WTC11 (cell line): ENCODE data around the gene DTNBP1. TPM values are rescaled to one million over a fixed set of nuclear protein-coding genes. Genes with fewer than 3 reads are reported as not detected.
A peak's percentile ranks its signal among the peaks of the same experiment; 100 is the strongest.

ENCODE experiments used
- ATAC-seq: fragments of 200-7000 bp; cut with Tn5 transposase; 2 replicates; pipeline ENCODE4 v1.10.0; 2021; ENCODE audit warnings: mild to moderate bottlenecking, moderate library complexity
- CTCF ChIA-PET: fragments of 300-600 bp; sonication (Branson Sonifier 250); formaldehyde crosslinking; loops from one replicate; lab custom pipeline; 2021; ENCODE audit warnings: antibody characterized with exemption; lab: Charles Lee
- POLR2A ChIA-PET: fragments of 350-600 bp; sonication (Branson Sonifier 250); formaldehyde crosslinking; loops from one replicate; lab custom pipeline; 2021; ENCODE audit warnings: antibody characterized with exemption; lab: Charles Lee
- DNase-seq: peaks from one replicate; pipeline ENCODE4 v3.0.0; 2021; ENCODE audit warnings: low spot score
- H3K27ac Mint-ChIP-seq: 2 replicates; pipeline ENCODE4 v1.8.0; 2021; ENCODE audit warnings: mixed read lengths
- H3K27me3 Mint-ChIP-seq: 2 replicates; pipeline ENCODE4 v1.8.0; 2021; ENCODE audit warnings: low read depth, mild to moderate bottlenecking, moderate library complexity, mixed read lengths
- H3K36me3 Mint-ChIP-seq: 2 replicates; pipeline ENCODE4 v1.8.0; 2021; ENCODE audit warnings: mixed read lengths
- H3K4me1 Mint-ChIP-seq: 2 replicates; pipeline ENCODE4 v1.8.0; 2022; ENCODE audit warnings: mixed read lengths
- H3K4me3 Mint-ChIP-seq: 2 replicates; pipeline ENCODE4 v1.8.0; 2021; ENCODE audit warnings: mild to moderate bottlenecking, moderate library complexity, mixed read lengths
- H3K9me3 Mint-ChIP-seq: 2 replicates; pipeline ENCODE4 v1.8.0; 2021; ENCODE audit warnings: mixed read lengths
- CREM ChIP-seq: sonication (generic); formaldehyde crosslinking; IDR thresholded peaks from 2 replicates; pipeline ENCODE4 v1.8.1; 2022; ENCODE audit warnings: mild to moderate bottlenecking, missing genetic modification reagents, moderate library complexity
- ETV6 ChIP-seq: sonication (generic); formaldehyde crosslinking; IDR thresholded peaks from 2 replicates; pipeline ENCODE4 v1.8.1; 2022; ENCODE audit warnings: mild to moderate bottlenecking, missing genetic modification reagents
- FOXP1 ChIP-seq: sonication (generic); formaldehyde crosslinking; IDR thresholded peaks from 2 replicates; pipeline ENCODE4 v1.8.0; 2022; ENCODE audit warnings: missing genetic modification reagents, mild to moderate bottlenecking, moderate library complexity, borderline replicate concordance
- GABPB1 ChIP-seq: sonication (generic); formaldehyde crosslinking; IDR thresholded peaks from 2 replicates; pipeline ENCODE4 v1.8.1; 2023; ENCODE audit warnings: mild to moderate bottlenecking, missing genetic modification reagents
- RELA ChIP-seq: sonication (generic); formaldehyde crosslinking; IDR thresholded peaks from 2 replicates; pipeline ENCODE4 v1.8.1; 2022; ENCODE audit warnings: missing genetic modification reagents, mild to moderate bottlenecking, borderline replicate concordance
- SMAD3 ChIP-seq: sonication (generic); formaldehyde crosslinking; IDR thresholded peaks from 2 replicates; pipeline ENCODE4 v1.8.0; 2022; ENCODE audit warnings: missing genetic modification reagents, mild to moderate bottlenecking, borderline replicate concordance
- SMAD4 ChIP-seq: sonication (generic); formaldehyde crosslinking; IDR thresholded peaks from 2 replicates; pipeline ENCODE4 v1.8.0; 2022; ENCODE audit warnings: mild to moderate bottlenecking, missing genetic modification reagents
- ZBTB21 ChIP-seq: sonication (generic); formaldehyde crosslinking; IDR thresholded peaks from 2 replicates; pipeline ENCODE4 v1.8.1; 2023; ENCODE audit warnings: mild to moderate bottlenecking, missing genetic modification reagents, borderline replicate concordance
- ZNF219 ChIP-seq: sonication (generic); formaldehyde crosslinking; IDR thresholded peaks from 2 replicates; pipeline ENCODE4 v1.8.0; 2023; ENCODE audit warnings: missing genetic modification reagents, mild to moderate bottlenecking, borderline replicate concordance
- ZNF232 ChIP-seq: sonication (generic); formaldehyde crosslinking; IDR thresholded peaks from 2 replicates; pipeline ENCODE4 v1.8.0; 2022; ENCODE audit warnings: mild to moderate bottlenecking, missing genetic modification reagents
- total RNA-seq: library from RNA; stranded (reverse); gene quantifications from 3 replicates; pipeline ENCODE4 v1.2.3, GENCODE V29; 2021
- TF ChIP-seq, protein P1 (sequence below): sonication (generic); formaldehyde crosslinking; IDR thresholded peaks from 2 replicates; pipeline ENCODE4 v1.8.1; 2023; ENCODE audit warnings: mild to moderate bottlenecking, missing genetic modification reagents, borderline replicate concordance
- TF ChIP-seq, protein P2 (sequence below): sonication (generic); formaldehyde crosslinking; IDR thresholded peaks from 2 replicates; pipeline ENCODE4 v1.8.1; 2022; ENCODE audit warnings: mild to moderate bottlenecking, moderate library complexity, missing genetic modification reagents
- TF ChIP-seq, protein P3 (sequence below): sonication (generic); formaldehyde crosslinking; IDR thresholded peaks from 2 replicates; pipeline ENCODE4 v1.8.1; 2023; ENCODE audit warnings: mild to moderate bottlenecking, missing genetic modification reagents
- TF ChIP-seq, protein P4 (sequence below): sonication (generic); formaldehyde crosslinking; IDR thresholded peaks from 2 replicates; pipeline ENCODE4 v1.8.0; 2022; ENCODE audit warnings: mild to moderate bottlenecking, missing genetic modification reagents
- TF ChIP-seq, protein P5 (sequence below): sonication (generic); formaldehyde crosslinking; IDR thresholded peaks from 2 replicates; pipeline ENCODE4 v1.8.1; 2023; ENCODE audit warnings: mild to moderate bottlenecking, missing genetic modification reagents, moderate library complexity

Gene DTNBP1
- total RNA-seq, 1 experiment from 2014 or later: 15.1 TPM

- TF ChIP-seq, protein P1, sequence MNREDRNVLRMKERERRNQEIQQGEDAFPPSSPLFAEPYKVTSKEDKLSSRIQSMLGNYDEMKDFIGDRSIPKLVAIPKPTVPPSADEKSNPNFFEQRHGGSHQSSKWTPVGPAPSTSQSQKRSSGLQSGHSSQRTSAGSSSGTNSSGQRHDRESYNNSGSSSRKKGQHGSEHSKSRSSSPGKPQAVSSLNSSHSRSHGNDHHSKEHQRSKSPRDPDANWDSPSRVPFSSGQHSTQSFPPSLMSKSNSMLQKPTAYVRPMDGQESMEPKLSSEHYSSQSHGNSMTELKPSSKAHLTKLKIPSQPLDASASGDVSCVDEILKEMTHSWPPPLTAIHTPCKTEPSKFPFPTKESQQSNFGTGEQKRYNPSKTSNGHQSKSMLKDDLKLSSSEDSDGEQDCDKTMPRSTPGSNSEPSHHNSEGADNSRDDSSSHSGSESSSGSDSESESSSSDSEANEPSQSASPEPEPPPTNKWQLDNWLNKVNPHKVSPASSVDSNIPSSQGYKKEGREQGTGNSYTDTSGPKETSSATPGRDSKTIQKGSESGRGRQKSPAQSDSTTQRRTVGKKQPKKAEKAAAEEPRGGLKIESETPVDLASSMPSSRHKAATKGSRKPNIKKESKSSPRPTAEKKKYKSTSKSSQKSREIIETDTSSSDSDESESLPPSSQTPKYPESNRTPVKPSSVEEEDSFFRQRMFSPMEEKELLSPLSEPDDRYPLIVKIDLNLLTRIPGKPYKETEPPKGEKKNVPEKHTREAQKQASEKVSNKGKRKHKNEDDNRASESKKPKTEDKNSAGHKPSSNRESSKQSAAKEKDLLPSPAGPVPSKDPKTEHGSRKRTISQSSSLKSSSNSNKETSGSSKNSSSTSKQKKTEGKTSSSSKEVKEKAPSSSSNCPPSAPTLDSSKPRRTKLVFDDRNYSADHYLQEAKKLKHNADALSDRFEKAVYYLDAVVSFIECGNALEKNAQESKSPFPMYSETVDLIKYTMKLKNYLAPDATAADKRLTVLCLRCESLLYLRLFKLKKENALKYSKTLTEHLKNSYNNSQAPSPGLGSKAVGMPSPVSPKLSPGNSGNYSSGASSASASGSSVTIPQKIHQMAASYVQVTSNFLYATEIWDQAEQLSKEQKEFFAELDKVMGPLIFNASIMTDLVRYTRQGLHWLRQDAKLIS: no peak
- TF ChIP-seq RELA: no peak
- no peak for TF ChIP-seq ZBTB21
- no peak for TF ChIP-seq ZNF219 (CRISPR knock-in tag)
- TF ChIP-seq, protein P2, sequence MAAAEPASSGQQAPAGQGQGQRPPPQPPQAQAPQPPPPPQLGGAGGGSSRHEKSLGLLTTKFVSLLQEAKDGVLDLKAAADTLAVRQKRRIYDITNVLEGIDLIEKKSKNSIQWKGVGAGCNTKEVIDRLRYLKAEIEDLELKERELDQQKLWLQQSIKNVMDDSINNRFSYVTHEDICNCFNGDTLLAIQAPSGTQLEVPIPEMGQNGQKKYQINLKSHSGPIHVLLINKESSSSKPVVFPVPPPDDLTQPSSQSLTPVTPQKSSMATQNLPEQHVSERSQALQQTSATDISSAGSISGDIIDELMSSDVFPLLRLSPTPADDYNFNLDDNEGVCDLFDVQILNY (CRISPR knock-in tag): no peak
- TF ChIP-seq ZNF232 (CRISPR knock-in tag): no peak
- no peak for TF ChIP-seq CREM (CRISPR knock-in tag)
- TF ChIP-seq SMAD4 (CRISPR knock-in tag): no peak
- TF ChIP-seq, all 79 proteins: peak for 0
These were observed 92.7 kb downstream of the DTNBP1 start (continued) for GRCh38 chr6:15570171-15570570.

GRCh38 chr6:15569035-15569995 is 93.5 kb downstream of the DTNBP1 start:
- Mint-ChIP-seq H3K27ac (peak overlapping the region; percentile 6; the same call in 1 of the 2 replicates), H3K27me3 (no peaks in the 10 kb centered on the region), H3K4me1 (peaks cover 35% of the 10 kb centered on the region), H3K4me3 (no peak overlapping the region)
- CTCF ChIA-PET: no interaction called here
- TF ChIP-seq, protein P3, sequence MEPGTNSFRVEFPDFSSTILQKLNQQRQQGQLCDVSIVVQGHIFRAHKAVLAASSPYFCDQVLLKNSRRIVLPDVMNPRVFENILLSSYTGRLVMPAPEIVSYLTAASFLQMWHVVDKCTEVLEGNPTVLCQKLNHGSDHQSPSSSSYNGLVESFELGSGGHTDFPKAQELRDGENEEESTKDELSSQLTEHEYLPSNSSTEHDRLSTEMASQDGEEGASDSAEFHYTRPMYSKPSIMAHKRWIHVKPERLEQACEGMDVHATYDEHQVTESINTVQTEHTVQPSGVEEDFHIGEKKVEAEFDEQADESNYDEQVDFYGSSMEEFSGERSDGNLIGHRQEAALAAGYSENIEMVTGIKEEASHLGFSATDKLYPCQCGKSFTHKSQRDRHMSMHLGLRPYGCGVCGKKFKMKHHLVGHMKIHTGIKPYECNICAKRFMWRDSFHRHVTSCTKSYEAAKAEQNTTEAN (CRISPR knock-in tag): no peak
- TF ChIP-seq FOXP1 (CRISPR knock-in tag) (no peak), GABPB1 (CRISPR knock-in tag) (no peak), SMAD3 (CRISPR knock-in tag) (no peak), RELA (no peak)
- TF ChIP-seq, protein P4, sequence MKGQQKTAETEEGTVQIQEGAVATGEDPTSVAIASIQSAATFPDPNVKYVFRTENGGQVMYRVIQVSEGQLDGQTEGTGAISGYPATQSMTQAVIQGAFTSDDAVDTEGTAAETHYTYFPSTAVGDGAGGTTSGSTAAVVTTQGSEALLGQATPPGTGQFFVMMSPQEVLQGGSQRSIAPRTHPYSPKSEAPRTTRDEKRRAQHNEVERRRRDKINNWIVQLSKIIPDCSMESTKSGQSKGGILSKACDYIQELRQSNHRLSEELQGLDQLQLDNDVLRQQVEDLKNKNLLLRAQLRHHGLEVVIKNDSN: no peak
- TF ChIP-seq, all 79 proteins: peak for 0
- H3K36me3 Mint-ChIP-seq: no peaks in the 10 kb centered on the region
- POLR2A ChIA-PET: no interaction called here
- ATAC-seq (peak; percentile 74), DNase-seq (no peak)
- H3K9me3 Mint-ChIP-seq: peaks cover 4% of the 10 kb centered on the region; the same call in 1 of the 2 replicates

GRCh38 chr6:15562977-15563376 is 99.9 kb downstream of the DTNBP1 start:
- no peak overlapping the region for H3K4me3 Mint-ChIP-seq
- no peaks in the 10 kb centered on the region for H3K36me3 Mint-ChIP-seq
- H3K9me3 Mint-ChIP-seq: no peaks in the 10 kb centered on the region
- no peaks in the 10 kb centered on the region for H3K27me3 Mint-ChIP-seq
- ChIA-PET POLR2A (no interaction called here), CTCF (no interaction called here)
- ATAC-seq (no peak), DNase-seq (no peak)
- no peak for TF ChIP-seq ETV6 (CRISPR knock-in tag)
- TF ChIP-seq, protein P5, sequence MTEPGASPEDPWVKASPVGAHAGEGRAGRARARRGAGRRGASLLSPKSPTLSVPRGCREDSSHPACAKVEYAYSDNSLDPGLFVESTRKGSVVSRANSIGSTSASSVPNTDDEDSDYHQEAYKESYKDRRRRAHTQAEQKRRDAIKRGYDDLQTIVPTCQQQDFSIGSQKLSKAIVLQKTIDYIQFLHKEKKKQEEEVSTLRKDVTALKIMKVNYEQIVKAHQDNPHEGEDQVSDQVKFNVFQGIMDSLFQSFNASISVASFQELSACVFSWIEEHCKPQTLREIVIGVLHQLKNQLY (CRISPR knock-in tag): no peak
- no peak overlapping the region for H3K27ac Mint-ChIP-seq
- H3K4me1 Mint-ChIP-seq: peaks cover 10% of the 10 kb centered on the region
